Iris pigment epithelial cell (primary cell): Measurements from ENCODE around the gene TP53TG3C.
"Not testable (repeated sequence)": the region's sequence is repeated elsewhere in the genome, so short reads cannot be mapped to it uniquely, and the experiment has no call there.

Experiments used
- DNase-seq: peaks from one replicate; pipeline ENCODE4 v3.0.0-alpha.2; 2011; ENCODE audit warnings: low read depth

The TP53TG3C gene, protein sequence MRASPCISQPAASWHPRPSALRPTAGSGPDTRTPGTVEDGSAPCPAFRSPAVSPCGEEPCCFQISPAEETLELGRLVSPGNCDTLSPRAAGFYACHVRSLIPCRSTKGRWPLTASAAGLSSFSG

DNA sequence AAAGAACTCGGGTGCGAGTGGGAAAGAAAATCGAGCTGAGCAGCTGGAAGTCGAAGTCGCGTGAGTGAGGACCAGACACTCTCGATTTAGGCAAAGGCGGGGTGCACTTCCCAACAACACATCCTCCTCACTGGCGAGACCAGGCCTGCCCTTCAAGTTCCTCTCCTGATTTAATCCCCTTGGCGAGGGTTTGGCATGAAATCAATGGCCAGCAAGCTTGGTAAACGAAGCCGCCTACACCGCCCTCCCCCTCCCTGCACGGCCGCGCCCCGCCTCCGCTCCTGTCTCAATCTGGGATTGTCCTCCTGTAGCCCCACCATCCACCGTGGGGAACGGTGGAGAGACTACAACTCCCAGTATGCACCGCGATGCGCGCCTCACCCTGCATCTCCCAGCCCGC, at the start of gene TP53TG3C:
Gene TP53TG3C (plus strand): TSS at position 301 of the 400 bp plus-strand sequence. CDS start 68 bp downstream, at position 369.
- DNase-seq: not testable (repeated sequence)
